ENCODE measurements around the gene CEP128.

CEP128 gene

GRCh38 chr14:80865565-80865964 is 76.0 kb downstream of the CEP128 start:
- Histone ChIP-seq H3K27me3 (ENCODE audit: insufficient read depth, insufficient read length) (no peaks in the 10 kb centered on the region), H3K9ac (ENCODE audit: insufficient read length, low read depth) (no peak overlapping the region), H3K4me1 (ENCODE audit: insufficient read depth, insufficient read length) (no peaks in the 10 kb centered on the region), H3K36me3 (ENCODE audit: insufficient read depth, insufficient read length, low read length) (peaks cover 4% of the 10 kb centered on the region), H3K4me3 (ENCODE audit: insufficient read length, low read depth) (no peak overlapping the region), H3K9me3 (ENCODE audit: insufficient read depth, low read length) (peaks cover 7% of the 10 kb centered on the region)
- no peak for DNase-seq (ENCODE audit: low read depth, low spot score)
- TF ChIP-seq YY1 (IDR thresholded peaks at IDR 0.05; ENCODE audit: insufficient read depth, insufficient read length), result no peak
- no peak for TF ChIP-seq ZNF274 (IDR thresholded peaks at IDR 0.05; ENCODE audit: low read depth, low read length)
- no peak for TF ChIP-seq SUZ12 (IDR thresholded peaks at IDR 0.05; ENCODE audit: extremely low read depth, insufficient read depth, insufficient read length)

DNA sequence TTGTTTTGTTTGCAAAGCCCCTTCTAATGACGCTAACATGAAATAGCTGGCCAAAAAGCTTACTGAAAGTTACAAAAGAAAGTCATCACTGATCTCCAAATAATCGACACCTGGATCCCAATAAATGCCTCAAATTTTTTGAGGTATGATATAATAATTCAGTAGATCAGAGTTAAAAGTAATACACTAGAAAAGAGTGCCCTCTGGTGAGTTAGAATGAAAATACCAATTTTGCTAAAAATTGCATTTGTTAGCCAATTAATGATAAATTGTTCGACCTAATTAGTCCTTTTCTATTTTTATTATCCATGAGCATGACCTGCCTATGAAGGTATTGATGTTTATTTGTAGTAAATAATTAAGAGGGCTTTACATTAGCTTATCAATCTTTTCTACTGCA is 78.6 kb downstream of the CEP128 start:
- Histone ChIP-seq H3K4me1 (ENCODE audit: insufficient read depth, insufficient read length) (no peaks in the 10 kb centered on the region), H3K9ac (ENCODE audit: insufficient read length, low read depth) (no peak overlapping the region), H3K4me3 (ENCODE audit: insufficient read length, low read depth) (no peak overlapping the region), H3K27me3 (ENCODE audit: insufficient read depth, insufficient read length) (no peaks in the 10 kb centered on the region), H3K36me3 (ENCODE audit: insufficient read depth, insufficient read length, low read length) (peaks cover 4% of the 10 kb centered on the region), H3K9me3 (ENCODE audit: insufficient read depth, low read length) (no peaks in the 10 kb centered on the region; the same call in 1 of the 2 replicates)
- no peak for DNase-seq (ENCODE audit: low read depth, low spot score)
- no peak for TF ChIP-seq ZNF274 (IDR thresholded peaks at IDR 0.05; ENCODE audit: low read depth, low read length)
- no peak for TF ChIP-seq SUZ12 (IDR thresholded peaks at IDR 0.05; ENCODE audit: extremely low read depth, insufficient read depth, insufficient read length)
- TF ChIP-seq YY1 (IDR thresholded peaks at IDR 0.05; ENCODE audit: insufficient read depth, insufficient read length), result no peak

DNA sequence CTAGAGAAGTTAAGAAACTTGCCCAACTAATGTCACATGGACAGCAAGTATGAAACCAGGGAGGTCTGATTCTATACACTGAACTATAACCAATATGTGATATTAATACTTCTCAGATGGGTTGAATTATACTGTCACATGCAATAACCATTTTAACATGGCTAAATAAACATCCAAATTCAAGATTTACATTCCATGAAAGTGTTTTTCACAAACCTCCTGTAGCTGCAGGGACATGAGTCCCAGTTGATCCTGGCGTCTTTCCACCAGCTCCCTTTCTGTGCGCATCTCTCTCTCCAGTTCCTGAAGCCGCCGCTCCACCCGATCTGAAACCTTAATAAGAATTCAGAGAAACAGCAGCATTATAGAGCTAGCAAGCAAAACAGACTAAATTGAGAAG is 79.0 kb downstream of the CEP128 start:
- Histone ChIP-seq H3K9me3 (ENCODE audit: insufficient read depth, low read length) (no peaks in the 10 kb centered on the region), H3K27me3 (ENCODE audit: insufficient read depth, insufficient read length) (no peaks in the 10 kb centered on the region), H3K4me3 (ENCODE audit: insufficient read length, low read depth) (no peak overlapping the region), H3K9ac (ENCODE audit: insufficient read length, low read depth) (no peak overlapping the region), H3K4me1 (ENCODE audit: insufficient read depth, insufficient read length) (no peaks in the 10 kb centered on the region), H3K36me3 (ENCODE audit: insufficient read depth, insufficient read length, low read length) (peaks cover 4% of the 10 kb centered on the region)
- DNase-seq (ENCODE audit: low read depth, low spot score), result no peak
- TF ChIP-seq SUZ12 (IDR thresholded peaks at IDR 0.05; ENCODE audit: extremely low read depth, insufficient read depth, insufficient read length) (no peak), ZNF274 (IDR thresholded peaks at IDR 0.05; ENCODE audit: low read depth, low read length) (no peak), YY1 (IDR thresholded peaks at IDR 0.05; ENCODE audit: insufficient read depth, insufficient read length) (no peak)

DNA sequence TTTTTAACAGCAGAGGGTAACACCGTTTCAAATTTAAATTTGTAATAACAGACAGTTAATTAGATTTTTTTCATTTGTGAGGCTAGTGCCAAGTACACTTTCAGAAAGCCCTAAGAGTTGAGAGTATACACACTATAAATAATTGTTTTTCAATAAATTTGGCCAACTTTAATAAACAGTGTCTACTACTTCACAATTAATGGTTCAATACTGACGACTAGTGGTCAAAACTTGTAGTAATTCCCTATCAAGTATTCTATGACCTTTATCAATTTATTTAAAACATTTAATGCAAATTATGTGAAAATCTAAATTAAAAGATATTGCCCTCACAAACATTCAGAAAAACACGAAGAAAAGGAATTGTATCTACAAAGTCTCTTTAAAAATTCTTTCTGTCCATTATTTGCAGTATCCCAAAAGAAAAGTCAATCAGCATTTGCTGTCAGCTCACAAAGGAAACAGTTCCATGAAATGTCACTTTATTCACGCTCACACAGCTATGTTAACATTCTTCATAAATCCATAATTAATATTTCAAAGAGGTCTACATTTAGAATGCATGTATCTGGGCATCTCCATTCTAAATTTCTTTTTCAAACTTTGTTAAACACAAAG is 91.2 kb downstream of the CEP128 start:
- no peaks in the 10 kb centered on the region for H3K9me3 ChIP-seq (ENCODE audit: insufficient read depth, low read length)
- DNase-seq (ENCODE audit: low read depth, low spot score), result peak; percentile 1
- H3K4me1 ChIP-seq (ENCODE audit: insufficient read depth, insufficient read length), result no peaks in the 10 kb centered on the region
- no peak overlapping the region for H3K4me3 ChIP-seq (ENCODE audit: insufficient read length, low read depth)
- no peak overlapping the region for H3K9ac ChIP-seq (ENCODE audit: insufficient read length, low read depth)
- TF ChIP-seq SUZ12 (IDR thresholded peaks at IDR 0.05; ENCODE audit: extremely low read depth, insufficient read depth, insufficient read length), result no peak
- TF ChIP-seq ZNF274 (IDR thresholded peaks at IDR 0.05; ENCODE audit: low read depth, low read length), result no peak
- no peak for TF ChIP-seq YY1 (IDR thresholded peaks at IDR 0.05; ENCODE audit: insufficient read depth, insufficient read length)
- no peaks in the 10 kb centered on the region for H3K36me3 ChIP-seq (ENCODE audit: insufficient read depth, insufficient read length, low read length)
- no peaks in the 10 kb centered on the region for H3K27me3 ChIP-seq (ENCODE audit: insufficient read depth, insufficient read length)

- no peaks in the 10 kb centered on the region for H3K9me3 ChIP-seq (ENCODE audit: insufficient read depth, low read length)
- H3K4me1 ChIP-seq (ENCODE audit: insufficient read depth, insufficient read length), result no peaks in the 10 kb centered on the region
- TF ChIP-seq SUZ12 (IDR thresholded peaks at IDR 0.05; ENCODE audit: extremely low read depth, insufficient read depth, insufficient read length), result no peak
- TF ChIP-seq ZNF274 (IDR thresholded peaks at IDR 0.05; ENCODE audit: low read depth, low read length), result no peak
- no peak for TF ChIP-seq YY1 (IDR thresholded peaks at IDR 0.05; ENCODE audit: insufficient read depth, insufficient read length)
- H3K27me3 ChIP-seq (ENCODE audit: insufficient read depth, insufficient read length), result no peaks in the 10 kb centered on the region
- DNase-seq (ENCODE audit: low read depth, low spot score), result no peak
- H3K9ac ChIP-seq (ENCODE audit: insufficient read length, low read depth), result no peak overlapping the region
- H3K4me3 ChIP-seq (ENCODE audit: insufficient read length, low read depth), result no peak overlapping the region
- H3K36me3 ChIP-seq (ENCODE audit: insufficient read depth, insufficient read length, low read length), result no peaks in the 10 kb centered on the region
These were observed 94.5 kb downstream of the CEP128 start for GRCh38 chr14:80847070-80847469.

- no peaks in the 10 kb centered on the region for H3K9me3 ChIP-seq (ENCODE audit: insufficient read depth, low read length)
- H3K27me3 ChIP-seq (ENCODE audit: insufficient read depth, insufficient read length), result no peaks in the 10 kb centered on the region
- TF ChIP-seq YY1 (IDR thresholded peaks at IDR 0.05; ENCODE audit: insufficient read depth, insufficient read length) (no peak), SUZ12 (IDR thresholded peaks at IDR 0.05; ENCODE audit: extremely low read depth, insufficient read depth, insufficient read length) (no peak), ZNF274 (IDR thresholded peaks at IDR 0.05; ENCODE audit: low read depth, low read length) (no peak)
- no peaks in the 10 kb centered on the region for H3K4me1 ChIP-seq (ENCODE audit: insufficient read depth, insufficient read length)
- H3K36me3 ChIP-seq (ENCODE audit: insufficient read depth, insufficient read length, low read length), result no peaks in the 10 kb centered on the region
- no peak overlapping the region for H3K9ac ChIP-seq (ENCODE audit: insufficient read length, low read depth)
- no peak overlapping the region for H3K4me3 ChIP-seq (ENCODE audit: insufficient read length, low read depth)
- DNase-seq (ENCODE audit: low read depth, low spot score), result no peak
These were observed 95.7 kb downstream of the CEP128 start for GRCh38 chr14:80845856-80846255.

DNA sequence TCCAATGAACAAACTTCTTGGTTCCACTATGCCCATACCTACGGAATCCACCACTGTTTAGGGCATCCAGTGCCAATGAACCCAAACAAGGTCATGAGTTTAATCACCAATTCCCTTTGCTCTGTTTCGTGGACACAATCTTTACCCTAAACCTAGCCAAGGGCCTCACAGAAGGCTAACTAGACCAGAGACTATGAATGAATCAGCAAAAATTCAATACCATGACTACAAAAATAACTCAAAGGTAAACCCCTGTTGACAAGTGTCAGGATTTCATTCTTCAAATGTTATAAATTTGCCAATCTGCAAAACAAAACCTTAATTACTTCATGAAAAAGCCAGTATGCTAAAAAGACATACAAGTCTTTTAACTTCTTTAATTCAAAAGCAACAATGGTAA is 96.7 kb downstream of the CEP128 start:
- Histone ChIP-seq H3K36me3 (ENCODE audit: insufficient read depth, insufficient read length, low read length) (no peaks in the 10 kb centered on the region), H3K9ac (ENCODE audit: insufficient read length, low read depth) (no peak overlapping the region), H3K4me1 (ENCODE audit: insufficient read depth, insufficient read length) (no peaks in the 10 kb centered on the region), H3K9me3 (ENCODE audit: insufficient read depth, low read length) (no peaks in the 10 kb centered on the region), H3K27me3 (ENCODE audit: insufficient read depth, insufficient read length) (no peaks in the 10 kb centered on the region), H3K4me3 (ENCODE audit: insufficient read length, low read depth) (no peak overlapping the region)
- DNase-seq (ENCODE audit: low read depth, low spot score), result no peak
- TF ChIP-seq SUZ12 (IDR thresholded peaks at IDR 0.05; ENCODE audit: extremely low read depth, insufficient read depth, insufficient read length) (no peak), YY1 (IDR thresholded peaks at IDR 0.05; ENCODE audit: insufficient read depth, insufficient read length) (no peak), ZNF274 (IDR thresholded peaks at IDR 0.05; ENCODE audit: low read depth, low read length) (no peak)
